GM18909 (cell line): Measurements from ENCODE around the gene PPARA.

ENCODE experiments used
- ATAC-seq: cut with Tn5 transposase; IDR thresholded peaks from one replicate; pipeline ENCODE4 v1.9.1; 2021; ENCODE audit warnings: mild to moderate bottlenecking; ENCODE audit not compliant: unreplicated experiment, poor library complexity

PPARA gene

DNA sequence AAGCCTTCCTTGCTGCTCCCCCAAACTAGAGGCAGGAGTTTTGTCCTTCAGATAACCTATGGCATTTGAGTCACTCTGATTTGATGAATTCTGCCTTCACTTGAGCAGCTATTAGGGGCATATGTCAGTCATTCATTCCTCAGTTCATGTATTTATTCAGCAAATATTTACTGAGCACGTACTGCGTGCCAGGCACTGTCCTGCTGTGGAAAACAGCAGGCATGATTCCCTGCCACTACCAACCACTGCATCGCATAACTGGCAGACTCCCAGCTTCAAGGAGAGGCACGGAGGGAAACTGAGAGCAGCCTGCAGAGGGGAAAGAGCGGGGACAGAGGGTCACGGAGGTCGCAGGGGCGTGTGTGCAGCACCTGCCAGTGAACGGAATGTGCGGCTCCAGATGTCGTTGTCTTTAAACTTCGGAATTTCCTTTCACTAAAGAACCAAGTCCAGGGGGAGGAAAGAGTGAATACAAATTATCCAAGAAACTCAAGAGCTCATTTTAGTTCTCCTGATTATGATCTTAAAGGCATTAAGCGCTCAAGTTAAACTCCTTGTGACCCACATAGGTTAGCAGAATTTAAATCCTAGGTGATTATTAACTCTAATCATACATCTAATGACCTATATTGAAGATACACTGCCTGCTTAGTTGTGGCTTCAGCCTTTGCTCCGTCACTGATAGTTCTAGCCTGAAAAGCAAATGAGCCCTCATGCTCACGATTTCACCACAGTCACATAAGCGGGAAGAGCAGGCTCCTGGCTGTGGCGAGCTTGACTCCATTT is 12.6 kb downstream of the PPARA start:
- ATAC-seq, result no peak

DNA sequence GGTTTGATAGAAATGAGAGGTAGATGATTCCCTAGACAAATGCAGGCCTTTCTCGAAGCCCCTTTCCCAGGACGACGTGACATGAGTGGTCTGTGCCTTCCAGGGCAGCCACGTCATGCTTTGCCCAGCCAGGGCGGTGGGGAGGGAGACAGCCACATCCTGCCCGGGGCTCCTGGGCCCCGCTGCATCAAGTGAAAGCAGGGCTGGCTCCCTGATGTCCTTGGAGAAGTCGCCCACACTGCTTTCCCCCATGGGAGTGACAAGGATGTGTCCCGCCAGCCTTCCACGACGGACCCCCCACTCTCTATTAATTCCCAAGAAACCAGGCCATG is 13.2 kb downstream of the PPARA start:
- no peak for ATAC-seq

DNA sequence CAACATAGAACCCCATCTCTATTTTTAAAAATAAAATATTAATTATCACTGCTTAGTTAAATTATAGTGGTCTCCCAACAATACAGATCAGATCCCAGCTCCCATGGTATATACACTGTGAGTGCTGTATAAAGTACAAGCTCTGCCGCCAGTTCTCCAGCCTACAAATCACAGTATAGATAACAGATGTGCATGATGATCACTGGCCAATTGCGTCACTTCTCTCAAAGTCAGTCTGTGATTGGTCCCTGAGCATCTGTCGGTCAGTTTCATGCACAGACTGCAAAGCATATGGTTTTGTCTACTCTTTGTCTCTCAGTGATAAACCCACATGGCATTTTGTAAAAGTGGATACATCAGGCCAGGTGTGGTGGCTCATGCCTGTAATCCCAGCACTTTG is 15.7 kb downstream of the PPARA start:
- no peak for ATAC-seq

DNA sequence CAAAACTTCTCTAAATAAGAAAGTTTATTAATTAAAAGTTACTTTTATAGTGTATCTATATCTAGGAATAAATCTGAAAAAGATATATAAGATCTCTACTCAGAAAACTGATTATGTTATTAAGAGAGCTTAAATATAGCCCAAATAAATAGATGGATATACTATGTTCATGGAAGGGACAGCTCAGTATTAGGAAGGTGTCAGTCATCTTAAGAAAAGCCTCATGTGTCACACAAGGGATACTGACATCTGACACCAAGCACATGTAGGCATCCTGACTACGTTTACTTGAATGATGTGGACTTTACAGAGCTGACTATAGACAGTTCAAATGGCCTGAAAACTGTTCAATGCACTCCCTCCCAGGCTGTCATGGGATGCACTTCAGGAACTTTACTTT is 19.3 kb downstream of the PPARA start:
- no peak for ATAC-seq

DNA sequence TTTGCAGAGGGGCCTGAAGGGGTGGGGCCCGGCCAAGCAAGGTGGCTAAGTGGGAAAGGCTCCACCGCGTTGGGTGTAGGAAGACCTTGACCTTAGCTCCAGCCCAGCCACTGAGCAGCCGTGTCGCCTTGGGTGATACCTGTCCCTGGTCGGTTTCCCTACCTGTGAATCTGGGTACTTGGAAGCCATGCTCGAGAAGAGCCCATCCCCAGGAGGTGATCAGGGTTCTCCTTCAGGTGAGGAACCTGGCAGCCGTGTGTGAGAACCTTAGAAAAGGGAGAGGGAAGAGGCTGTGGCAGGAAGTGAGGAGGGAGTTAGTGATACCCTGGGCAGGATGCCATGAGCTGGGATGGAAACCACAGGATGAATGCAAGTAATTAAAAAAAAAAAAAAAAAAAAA is 21.6 kb downstream of the PPARA start:
- ATAC-seq, result no peak

DNA sequence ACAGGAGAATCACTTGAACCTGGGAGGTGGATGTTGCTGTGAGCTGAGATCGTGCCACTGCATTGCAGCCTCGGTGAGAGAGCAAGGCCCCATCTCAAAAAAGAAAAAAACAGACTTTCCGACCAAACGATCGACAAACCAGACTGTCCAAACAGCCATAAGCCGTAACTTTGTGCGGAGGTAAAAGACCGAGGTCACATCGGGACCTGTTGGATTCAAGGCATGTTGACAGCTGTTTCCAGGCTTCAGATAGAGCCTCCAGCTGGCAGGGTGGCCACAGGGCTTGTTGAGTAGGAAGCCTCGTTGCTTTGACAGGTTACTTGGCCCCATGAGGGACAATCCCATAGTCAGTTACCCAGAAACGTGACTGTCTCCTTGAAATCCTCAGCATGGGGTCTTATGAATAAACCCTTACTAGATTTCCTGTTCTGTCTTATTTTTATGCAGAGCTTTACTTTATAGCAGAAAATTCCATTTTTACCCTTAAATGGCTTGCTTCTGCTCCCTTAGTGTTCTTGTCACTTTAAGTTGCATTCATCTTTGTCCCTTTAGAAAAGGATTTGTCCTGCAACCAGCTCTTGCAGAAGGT is 22.3 kb downstream of the PPARA start:
- ATAC-seq, result no peak

DNA sequence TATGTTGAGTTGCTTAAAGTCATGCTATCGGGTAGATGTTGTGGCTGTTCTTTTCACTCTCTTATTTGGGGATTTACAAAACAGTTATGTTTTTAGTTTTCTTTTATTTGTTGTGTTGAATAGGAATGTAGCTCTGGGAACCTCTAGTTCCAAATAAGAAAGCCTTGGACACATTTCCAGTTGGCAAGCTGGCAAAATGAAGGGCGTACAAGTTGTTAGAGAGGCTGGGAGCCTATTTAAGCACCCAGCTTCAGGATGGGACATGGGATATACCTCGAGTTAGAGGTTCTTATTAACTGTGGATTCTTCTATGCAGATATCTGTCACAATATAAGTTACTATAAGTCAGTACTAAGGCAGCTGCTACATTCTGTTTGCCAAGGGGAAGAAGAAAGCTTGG is 22.8 kb downstream of the PPARA start:
- no peak for ATAC-seq

DNA sequence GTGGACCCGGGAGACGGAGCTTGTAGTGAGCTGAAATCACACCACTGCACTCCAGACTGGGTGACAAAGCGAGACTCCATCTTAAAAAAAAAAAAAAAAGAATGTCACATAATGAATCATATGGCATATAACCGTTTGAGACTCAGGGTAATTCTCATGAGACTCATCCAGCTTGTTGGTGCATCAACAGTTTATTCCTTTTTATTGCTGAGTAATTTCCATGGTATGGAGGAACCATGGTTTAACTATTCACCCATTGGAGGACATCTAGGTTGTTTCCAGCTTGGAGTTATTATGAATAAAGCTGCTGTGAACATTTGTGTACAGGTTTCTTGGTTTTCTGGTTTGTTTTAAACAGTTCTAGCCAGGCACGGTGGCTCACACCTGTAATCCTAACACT is 25.3 kb downstream of the PPARA start:
- ATAC-seq, result no peak

DNA sequence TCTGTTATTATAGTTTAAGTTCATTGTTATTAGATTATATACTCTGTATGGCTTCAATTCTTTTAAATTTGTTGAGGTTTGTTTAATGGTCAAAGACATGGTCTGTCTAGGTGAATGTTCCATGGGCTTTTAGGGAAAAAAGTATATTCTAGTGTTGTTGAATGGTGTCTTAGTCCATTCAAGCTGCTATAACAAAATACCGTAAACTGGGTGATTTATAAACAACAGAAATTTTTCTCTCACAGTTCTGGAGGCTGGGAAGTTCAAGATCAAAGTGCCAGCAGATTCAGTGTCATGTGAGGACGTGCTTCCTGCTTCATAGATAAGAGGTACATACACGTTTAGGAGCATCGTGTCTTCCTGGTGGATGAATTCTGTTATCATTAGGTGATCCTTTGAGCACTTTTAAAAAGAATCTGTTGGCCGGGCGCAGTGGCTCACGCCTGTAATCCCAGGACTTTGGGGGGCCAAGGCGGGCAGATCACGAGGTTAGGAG is 26.2 kb downstream of the PPARA start:
- ATAC-seq, result no peak

DNA sequence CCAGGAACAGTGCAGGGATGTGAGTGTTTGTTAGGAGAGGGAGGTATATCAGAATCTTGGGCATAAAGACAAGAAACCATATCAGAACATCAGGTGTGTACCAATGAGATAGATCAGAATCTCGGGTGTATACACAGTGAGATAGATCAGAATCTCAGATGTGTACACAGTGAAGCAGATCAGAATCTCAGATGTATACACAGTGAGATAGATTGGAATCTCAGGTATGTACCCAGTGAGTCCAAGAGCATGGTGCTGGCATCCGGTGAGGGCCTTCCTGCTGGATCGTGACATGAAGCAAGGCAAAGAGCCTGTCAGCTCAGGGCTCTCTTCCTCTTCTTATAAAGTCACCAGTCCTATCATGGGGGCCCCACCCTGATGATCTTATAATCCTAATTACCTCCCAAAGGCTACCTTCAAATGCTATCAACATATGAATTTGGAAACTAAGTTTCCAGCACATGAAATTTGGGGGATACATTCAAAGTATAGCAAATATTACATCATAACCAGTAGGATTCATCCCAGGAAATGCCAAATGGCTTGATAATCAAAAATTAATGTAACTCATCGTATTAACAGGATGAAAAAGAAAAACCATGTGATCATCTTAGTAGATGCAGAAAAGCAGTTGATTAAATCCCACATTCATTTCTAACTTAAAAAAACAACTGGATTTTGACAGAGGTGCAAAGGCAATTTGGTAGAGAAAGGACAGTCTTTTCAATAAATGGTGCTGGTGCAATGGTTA is 28.6 kb downstream of the PPARA start:
- no peak for ATAC-seq

DNA sequence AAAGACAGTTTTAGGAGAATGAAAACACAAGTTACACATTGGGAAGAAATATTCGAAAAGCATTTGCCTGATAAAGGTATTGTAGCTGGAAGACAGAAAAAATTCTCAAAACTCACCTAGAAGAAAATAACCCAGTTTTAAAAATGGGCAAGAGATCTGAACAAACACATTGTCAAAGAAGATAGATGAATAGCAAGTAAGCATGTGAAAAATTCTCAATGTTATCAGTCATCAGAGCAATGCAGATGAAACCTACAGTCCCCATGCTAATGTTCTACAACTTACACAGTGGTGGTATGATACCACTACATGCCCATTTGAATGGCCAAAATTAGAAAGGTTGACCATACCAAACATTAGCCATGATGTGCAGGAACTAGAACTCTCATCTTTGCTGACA is 29.4 kb downstream of the PPARA start:
- ATAC-seq, result no peak

DNA sequence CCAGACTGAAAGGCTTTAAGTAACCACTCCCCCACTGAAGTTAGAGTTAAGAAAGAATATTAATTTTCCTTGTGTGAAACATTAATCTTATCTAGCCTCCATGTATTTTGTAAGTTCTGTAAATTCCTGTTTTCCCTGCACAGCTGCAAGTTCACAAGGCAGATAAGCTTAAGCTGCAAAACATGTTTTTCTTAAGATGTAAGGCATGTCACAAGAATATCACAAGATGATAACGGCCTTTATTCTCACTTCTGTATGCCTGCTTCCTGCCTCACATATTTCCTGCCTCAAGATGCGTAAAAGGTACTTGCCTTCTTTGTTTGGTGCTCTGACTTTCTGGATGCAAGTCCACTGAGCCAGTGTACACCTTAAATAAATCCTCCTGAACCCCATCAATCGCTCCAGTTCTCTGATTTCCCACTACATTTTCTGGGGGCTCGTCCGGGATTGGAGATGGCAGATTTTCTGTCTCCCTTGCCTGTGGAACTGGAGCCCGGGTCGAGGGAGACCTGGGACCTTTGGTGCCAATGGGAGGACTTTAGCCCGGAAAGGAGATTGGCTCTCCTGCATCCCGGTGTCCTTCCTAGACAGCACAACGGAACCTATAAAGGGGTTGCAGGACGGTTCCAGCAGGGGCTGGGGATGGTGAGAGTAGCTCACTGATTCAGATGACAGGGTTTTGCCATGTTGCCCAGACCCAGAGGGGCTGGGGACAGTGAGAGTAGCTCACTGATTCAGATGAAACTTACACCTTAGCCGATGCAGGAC is 30.2 kb downstream of the PPARA start:
- no peak for ATAC-seq

DNA sequence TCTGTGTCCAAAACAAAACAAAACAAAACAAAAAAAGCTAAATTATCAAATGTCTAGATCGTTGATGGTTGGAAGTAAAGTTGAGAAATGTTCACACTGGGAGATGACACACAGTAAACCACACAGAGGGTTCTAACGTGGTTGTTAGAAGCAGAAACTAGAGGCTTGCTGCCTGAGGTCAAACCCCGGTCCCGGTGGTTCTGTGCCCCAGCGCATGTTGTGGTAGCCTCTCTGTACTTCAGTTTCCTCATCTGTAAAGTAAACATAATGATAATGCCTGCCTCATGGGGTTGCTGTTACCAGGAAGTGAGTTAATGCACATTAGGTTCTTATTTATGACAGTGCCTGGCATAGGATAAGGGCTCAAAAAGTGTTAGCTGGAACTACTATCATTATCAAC is 33.4 kb downstream of the PPARA start:
- no peak for ATAC-seq

DNA sequence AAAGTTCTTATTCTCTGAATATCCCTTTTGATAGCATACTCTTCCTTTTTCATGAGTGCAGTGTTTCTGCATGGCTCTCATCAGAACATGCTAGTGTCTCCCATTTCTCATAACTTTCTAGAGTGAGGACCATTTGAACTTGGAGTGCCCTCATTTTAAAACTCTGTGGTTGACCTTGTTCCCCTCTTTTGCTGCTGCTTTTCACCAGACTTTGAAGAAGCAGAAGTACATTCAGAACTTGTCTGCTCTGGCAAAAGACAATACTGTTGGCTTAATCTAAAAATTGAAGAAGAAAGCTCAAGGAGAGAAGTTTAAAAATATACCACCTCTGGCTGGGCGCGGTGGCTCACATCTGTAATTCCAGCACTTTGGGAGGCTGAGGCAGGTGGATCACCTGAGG is 35.0 kb downstream of the PPARA start:
- ATAC-seq, result no peak

DNA sequence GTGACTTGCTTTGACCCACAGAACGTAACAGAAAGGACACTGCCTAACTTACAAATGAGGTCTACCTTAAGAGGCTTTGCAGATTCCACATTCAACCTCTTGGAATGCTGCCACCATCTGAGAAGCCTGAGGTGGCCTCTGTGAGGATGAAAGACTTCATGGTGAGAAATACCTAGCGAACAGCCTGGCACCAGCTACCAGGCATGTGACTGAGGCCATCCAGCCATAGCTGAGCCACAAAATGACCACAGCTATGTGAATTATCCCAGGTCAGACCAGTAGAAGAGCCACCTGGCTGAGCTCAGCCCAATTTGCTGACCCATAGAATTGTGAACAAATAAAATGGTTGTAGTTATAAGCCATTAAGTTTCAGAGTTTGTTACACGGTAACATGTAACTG is 37.5 kb downstream of the PPARA start:
- ATAC-seq, result no peak

DNA sequence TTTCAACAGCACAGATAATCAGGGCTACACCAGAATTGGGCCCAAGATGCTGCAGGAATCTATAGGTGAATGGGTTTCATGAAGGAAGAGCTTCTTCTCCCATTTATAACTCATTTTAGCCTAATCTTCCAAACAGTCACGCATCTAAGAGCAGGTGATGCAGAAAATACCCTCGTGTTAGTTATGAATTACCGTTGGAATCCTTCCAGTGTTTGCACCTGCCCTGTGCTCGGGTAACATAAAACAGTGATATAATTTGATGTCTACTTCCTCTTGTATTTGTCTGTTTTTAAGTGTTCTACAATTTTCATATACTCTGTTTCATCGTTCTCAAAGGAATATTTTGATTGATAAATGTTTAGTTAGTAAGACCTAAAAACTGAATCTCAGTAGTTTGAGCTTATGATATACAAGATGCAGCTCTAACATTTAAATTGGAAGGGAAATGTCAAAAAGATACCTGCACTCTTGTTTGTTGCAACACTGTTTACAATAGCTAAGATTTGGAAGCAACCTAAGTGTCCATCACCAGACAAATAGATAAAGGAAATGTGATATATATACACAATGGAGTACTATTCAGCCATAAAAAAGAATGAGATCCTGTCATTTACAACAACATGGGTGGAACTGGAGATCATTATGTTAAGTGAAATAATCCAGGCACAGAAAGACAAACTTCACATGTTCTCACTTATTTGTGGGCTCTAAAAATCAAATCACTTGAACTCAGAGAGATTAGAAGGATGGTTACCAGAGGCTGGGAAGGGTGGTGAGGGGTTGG is 42.1 kb downstream of the PPARA start:
- ATAC-seq, result no peak

DNA sequence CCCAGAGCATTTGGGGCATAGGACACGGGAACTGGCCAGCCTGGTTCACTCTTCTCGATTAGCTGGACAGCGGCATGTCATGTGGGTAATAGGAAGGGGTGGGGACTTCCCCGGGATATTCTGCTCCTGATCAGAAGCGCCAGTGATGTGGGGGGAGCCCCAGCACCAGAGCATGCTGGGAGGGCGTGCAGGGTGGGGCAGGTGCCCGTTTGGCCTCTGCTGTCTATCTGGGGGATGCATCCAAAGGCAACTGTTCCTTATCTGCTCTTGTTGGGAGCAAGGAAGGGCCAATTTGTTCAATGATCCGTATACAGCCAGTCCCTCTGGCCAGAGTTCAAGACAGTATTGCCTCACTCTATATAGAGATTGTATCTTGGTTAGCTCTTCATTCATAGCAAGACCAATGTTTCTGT is 43.6 kb downstream of the PPARA start:
- ATAC-seq, result no peak

DNA sequence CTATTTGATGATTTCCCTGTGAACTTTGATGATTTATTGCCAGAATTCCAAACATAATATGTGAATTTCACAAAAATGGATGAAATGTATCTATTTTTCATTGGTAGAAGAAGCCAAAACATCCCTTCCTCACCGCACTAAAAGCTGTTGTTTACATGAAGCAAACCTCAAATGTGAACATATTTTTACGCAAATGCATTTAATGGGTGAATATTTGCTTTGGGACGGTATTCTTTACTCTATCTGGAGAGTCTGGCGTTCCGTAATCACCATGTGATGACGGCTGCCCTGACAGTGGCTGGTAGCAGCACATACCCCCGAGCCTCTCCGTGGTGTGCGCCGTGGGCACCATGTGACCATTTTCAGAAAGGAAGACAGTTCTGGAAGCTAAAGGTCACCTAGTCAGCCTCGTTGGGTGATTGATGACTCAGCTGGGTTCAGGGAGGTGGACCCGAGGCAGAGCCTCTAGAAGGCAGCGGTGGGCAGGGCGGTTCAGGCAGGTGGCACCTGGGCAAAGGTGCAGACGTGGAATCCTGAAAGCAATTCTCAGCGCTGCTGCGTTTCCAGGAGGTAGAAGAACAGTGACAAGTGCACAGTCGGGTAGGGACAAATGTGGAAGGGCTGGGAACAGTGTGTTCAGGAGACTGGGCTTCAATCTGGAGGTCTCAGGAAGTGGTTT is 45.3 kb downstream of the PPARA start:
- ATAC-seq, result no peak

DNA sequence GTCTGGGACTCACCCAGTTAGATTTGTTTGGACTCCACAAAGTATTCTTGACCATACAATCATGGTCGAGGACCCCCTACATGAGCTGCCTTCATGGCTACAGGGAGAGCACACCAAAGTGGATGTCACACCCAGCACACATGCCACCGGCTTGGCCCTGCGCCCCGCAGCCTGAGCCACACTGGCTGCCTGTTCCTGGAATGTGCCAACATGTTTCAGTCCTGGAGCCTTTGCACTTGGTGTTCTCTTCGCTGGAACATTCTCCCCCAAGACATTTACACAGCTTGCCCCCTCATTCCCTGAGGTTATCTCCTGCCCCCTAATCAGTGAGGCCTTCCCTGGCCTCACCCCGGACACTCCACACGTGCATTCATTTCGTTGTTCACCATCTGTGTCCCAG is 46.0 kb downstream of the PPARA start:
- ATAC-seq, result no peak

DNA sequence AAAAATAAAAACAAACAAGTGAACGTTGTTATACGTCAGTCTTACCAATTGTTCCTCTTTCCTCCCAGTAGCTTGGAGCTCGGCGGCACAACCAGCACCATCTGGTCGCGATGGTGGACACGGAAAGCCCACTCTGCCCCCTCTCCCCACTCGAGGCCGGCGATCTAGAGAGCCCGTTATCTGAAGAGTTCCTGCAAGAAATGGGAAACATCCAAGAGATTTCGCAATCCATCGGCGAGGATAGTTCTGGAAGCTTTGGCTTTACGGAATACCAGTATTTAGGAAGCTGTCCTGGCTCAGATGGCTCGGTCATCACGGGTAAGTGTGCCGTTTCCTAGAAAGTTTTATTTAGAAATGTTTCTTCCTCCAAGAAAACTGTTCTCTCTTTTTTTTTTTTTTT is 47.9 kb downstream of the PPARA start:
- no peak for ATAC-seq
